ENCODE results near the gene CEBPZ.
"Not testable (repeated sequence)": the region's sequence is repeated elsewhere in the genome, so short reads cannot be mapped to it uniquely, and the experiment has no call there.

CEBPZ gene

GRCh38 chr2:37219046-37219445 lies 12.3 kb downstream of the CEBPZ start:
- DNase-seq: no peak

- no peak for DNase-seq
These were observed 16.1 kb downstream of the CEBPZ start for GRCh38 chr2:37215250-37215649.

- no peak for DNase-seq
These were observed 19.5 kb downstream of the CEBPZ start for GRCh38 chr2:37211939-37212338.

GRCh38 chr2:37211212-37211611 lies 20.2 kb downstream of the CEBPZ start:
- DNase-seq: no peak

DNA sequence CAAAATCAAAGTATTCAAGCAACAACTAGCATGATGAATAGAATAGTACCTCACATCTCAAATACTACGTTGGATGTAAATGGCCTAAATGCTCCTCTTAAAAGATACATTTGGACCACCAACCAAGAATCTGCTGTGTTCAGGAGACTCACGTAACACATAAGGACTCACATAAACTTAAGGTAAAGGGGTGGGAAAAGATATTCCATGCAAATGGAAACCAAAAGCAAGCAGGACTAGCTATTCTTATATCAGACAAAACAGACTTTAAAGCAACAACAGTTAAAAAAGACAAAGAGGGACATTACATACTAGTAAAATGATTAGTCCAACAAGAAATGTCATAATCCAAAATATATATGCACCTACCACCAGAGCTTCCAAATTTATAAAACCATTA lies 24.6 kb downstream of the CEBPZ start:
- DNase-seq: not testable (repeated sequence)

DNA sequence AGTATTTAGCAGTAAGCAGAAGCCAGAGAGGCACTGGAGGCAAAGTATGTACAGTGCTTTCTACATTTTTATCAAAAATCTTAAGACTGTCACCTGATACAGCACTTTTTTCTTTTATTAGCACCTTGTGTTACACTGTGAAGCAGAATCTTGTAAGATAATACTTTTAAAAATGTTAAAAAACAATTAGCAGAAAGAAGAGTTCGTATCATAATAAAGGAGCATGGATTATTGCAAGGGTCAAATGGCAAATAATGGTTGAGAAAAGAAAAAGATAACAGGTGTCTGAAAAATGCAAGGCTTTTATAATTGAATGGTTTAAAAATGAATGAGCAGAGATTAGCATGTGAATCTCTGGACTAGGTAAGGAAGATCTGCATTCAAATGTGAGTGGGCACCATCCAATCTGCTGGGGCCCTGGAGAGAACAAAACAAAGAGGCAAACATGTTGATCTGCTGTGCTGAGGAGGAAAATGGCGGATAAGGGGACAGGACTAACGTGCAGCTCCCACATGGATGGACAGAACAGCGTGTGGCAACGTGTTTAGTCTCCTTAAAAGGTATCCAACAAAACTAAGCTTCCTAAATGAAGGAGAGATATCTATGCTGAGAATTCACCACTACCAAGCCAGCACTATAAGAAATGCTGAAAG lies 25.6 kb downstream of the CEBPZ start:
- no peak for DNase-seq

DNA sequence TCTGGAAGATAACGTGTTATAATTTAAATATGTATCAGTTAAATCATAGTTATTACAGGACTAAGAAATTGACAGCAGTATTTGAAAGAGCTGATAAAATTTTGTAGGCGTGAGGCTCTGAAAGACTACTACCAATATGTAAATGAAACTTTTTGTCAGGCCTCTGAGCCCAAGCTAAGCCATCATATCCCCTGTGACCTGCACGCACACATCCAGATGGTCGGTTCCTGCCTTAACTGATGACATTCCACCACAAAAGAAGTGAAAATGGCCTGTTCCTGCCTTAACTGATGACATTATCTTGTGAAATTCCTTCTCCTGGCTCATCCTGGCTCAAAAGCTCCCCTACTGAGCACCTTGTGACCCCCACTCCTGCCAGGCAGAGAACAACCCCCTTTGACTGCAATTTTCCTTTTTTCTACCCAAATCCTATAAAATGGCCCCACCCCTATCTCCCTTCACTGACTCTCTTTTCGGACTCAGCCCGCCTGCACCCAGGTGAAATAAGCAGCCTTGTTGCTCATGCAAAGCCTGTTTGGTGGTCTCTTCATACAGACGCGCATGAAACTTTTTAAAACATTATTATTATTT lies 26.2 kb downstream of the CEBPZ start:
- not testable (repeated sequence) for DNase-seq

GRCh38 chr2:37203708-37204107 lies 27.7 kb downstream of the CEBPZ start:
- DNase-seq: no peak

DNA sequence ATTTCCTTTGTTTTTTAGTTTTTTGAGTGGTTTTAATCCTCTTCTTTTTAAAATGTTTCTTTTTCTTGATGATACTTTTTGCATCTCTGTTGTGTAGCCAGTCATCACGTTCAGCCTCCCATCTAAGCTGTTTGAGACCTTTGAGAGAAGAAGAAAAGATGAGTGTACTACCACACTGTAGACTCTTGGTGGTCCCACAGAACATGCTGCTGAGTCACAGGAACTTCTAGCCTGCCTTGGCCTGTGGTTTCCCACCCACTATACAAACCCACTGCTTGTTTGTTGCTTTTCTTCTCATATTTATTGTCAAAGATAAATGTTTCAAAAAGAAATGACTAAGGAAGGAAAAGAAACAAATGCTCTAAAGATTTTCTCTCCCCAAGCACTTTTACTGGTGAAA lies 29.6 kb downstream of the CEBPZ start:
- no peak for DNase-seq

GRCh38 chr2:37201208-37201607 lies 30.2 kb downstream of the CEBPZ start:
- DNase-seq: no peak

- no peak for DNase-seq
These were observed 32.7 kb downstream of the CEBPZ start for GRCh38 chr2:37198681-37199065.

GRCh38 chr2:37196320-37197195 lies 34.8 kb downstream of the CEBPZ start, which contains the start of gene CEBPZOS:
Gene CEBPZOS (plus strand): TSS chr2:37196496. CDS start chr2:37199705, 3,209 bp downstream.
- peak; percentile 43 for DNase-seq

GRCh38 chr2:37195862-37196319 lies 35.5 kb downstream of the CEBPZ start:
- DNase-seq: not testable (repeated sequence)

GRCh38 chr2:37192551-37192950 lies 38.8 kb downstream of the CEBPZ start:
- no peak for DNase-seq

DNA sequence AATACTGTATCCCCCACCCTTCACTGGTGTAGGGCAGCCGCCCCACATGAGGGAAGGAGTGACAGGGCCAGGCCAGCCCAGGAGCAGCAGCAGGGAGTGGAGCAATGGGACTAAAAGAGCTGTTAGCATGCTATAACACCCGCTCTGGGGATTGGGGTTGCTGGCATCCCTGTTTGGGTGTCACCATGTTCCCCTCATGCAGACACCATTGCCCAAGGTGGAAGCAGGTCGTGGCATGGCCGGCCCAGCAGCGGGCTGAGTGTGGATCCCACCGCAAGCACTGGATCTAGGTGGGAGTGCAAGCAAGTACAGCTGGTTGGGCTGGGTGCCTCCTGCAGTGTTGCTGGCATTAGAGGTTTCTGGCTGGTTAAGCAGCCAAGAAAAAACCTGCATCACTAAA lies 39.6 kb downstream of the CEBPZ start:
- DNase-seq: no peak

GRCh38 chr2:37191253-37191652 lies 40.1 kb downstream of the CEBPZ start:
- DNase-seq: peak; percentile 36

DNA sequence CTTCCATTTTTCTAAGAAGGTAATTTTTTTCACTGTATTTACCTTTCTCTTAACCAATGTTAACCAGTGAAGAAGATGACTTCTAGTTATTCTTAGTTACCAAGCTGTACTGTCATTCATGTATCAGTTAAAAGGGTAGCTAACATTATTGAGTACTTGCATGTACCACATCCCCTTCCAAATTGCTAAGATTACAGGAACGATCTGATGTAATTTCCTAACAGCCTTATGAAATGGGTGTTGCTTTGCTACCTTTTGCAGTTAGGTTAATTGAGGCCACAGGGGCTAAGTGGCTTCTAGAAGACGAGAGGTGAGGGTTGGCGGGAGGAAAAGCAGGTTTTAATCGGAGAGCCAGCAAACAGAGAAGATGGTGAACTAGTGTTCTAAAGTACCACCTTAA lies 41.1 kb downstream of the CEBPZ start:
- peak; percentile 88 for DNase-seq

DNA sequence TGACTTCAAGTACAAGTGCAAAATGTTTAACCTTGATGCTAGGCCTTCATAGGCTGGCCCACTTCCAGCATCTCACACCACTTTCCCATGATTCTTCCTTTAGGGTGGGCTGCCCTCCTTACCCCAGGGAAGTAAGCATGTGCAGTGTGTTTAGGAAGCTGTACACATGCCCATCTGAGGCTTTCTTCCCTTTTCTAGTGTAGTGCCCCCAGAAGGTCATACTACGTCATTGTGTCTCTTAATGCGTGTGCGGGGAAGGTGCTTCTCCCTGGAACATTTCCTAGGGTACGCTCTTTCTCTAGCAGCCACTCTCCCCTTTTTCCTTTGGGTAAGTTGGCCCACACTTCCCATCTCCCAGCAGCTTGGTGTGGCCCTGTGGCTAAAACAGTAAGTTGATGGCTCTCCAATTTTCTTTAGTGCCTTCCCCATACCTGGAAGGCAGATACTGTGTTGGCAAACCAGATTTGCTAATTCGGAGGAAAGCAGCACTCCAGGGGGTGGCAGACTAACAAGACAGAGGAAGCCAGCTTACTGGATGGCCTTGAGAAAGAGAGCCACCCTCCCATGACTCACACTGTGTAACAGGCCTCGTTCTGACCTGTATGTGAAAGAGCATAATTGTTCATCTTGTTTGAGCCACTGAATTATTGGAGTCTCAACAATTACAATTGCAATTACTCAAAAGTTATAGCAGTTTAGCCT lies 41.8 kb downstream of the CEBPZ start:
- DNase-seq: peak; percentile 56

- DNase-seq: no peak
These were observed 42.8 kb downstream of the CEBPZ start, which contains the start of gene SULT6B1 for GRCh38 chr2:37188570-37188969. Gene SULT6B1 (minus strand): TSS chr2:37188670. CDS start chr2:37188640, 30 bp downstream.

DNA sequence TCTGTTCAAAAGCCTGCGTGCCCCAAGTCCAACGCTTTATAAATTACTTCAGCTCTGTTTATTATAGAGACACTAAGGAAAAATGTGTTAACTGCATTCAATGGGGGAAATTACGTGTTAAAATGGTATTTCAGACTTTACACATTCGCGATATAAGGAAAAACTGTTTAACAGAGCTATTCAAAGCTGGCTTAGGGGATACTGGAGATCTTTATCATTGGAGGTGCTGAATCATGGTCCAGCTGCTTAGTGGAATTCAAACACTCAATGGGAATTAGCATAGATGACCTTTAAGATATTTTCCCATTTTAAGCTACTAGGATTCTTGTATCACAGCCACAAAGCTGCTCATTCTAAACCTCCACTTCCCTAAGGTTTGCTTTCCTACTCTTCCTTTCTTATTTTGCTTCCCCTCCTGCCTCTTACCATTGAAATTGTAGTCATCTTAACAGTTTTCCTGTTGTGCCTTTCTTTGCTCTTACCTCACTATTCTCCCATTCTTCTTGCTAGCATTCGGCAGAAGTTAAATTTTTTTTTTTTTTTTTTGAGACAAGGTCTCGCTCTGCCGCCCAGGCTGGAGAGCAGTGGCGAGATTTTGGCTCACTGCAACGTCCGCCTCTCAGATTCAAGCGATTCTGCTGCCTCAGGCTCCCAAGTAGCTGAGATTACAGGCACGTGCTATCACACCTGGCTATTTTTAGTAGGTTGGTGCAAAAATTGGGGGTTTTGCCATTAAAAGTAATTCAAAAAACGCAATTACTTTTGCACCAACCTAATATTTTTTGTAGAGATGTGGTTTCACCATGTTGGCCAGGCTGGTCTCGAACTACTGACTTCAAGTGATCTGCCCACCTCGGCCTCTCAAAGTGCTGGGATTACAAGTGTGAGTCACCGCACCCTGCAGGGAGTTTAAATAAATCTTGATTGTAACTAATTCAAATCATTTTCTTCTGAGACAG lies 49.4 kb downstream of the CEBPZ start:
- no peak for DNase-seq

- no peak for DNase-seq
These were observed 50.8 kb downstream of the CEBPZ start for GRCh38 chr2:37180640-37181039.
